ENCODE measurements around the gene SCN1A. TPM values are rescaled to one million over a fixed set of nuclear protein-coding genes. Genes with fewer than 3 reads are reported as not detected.

The SCN1A gene
- total and polyA plus RNA-seq, 2 donors (not counting 3 experiments of a cell fraction or from before 2014, with no cell fraction given) = not detected

GRCh38 chr2:166068981-166069380, 58.8 kb downstream of the SCN1A start:
- dilution Hi-C loops (cut with MboI; ENCODE audit: extremely low pct_ligation_motif_present, low sequenced_read_pairs) = no loop called here
- H3K4me1 ChIP-seq (ENCODE audit: control insufficient read depth, extremely low read depth, insufficient read depth, low read length) = peaks cover 13% of the 10 kb centered on the region
- no peak overlapping the region for H3K9ac ChIP-seq (replicated peaks; ENCODE audit: extremely low read depth, insufficient read depth, low read length)
- no peaks in the 10 kb centered on the region for H3K36me3 ChIP-seq (ENCODE audit: control insufficient read depth in 2 of 2, extremely low read depth in 1 of 2, insufficient read depth in 2 of 2, low read length in 2 of 2)
- H2AFZ ChIP-seq (ENCODE audit: low read depth, low read length) = no peak overlapping the region
- FAIRE-seq (no peak), DNase-seq (ENCODE audit: low read depth, low spot score) (no peak)
- H4K20me1 ChIP-seq (replicated peaks; ENCODE audit: control insufficient read depth, extremely low read depth, insufficient read depth, low read length) = no peaks in the 10 kb centered on the region
- H3K27me3 ChIP-seq (ENCODE audit: control insufficient read depth in 2 of 2, insufficient read depth in 2 of 2, low read length in 2 of 2) = no peaks in the 10 kb centered on the region
- no peak for TF ChIP-seq MAX (IDR thresholded peaks at IDR 0.05; ENCODE audit: insufficient read depth, insufficient read length)
- no peak for TF ChIP-seq JUN (IDR thresholded peaks at IDR 0.05; ENCODE audit: borderline replicate concordance, insufficient read depth, insufficient read length, low read depth)
- no peak for TF ChIP-seq FOS (IDR thresholded peaks at IDR 0.05; ENCODE audit: borderline replicate concordance, insufficient read depth, low read length)
- no peak for TF ChIP-seq GATA2 (IDR thresholded peaks at IDR 0.05; ENCODE audit: insufficient read depth, insufficient read length, low read depth, low read length)
- no peak for TF ChIP-seq POLR2A (IDR thresholded peaks at IDR 0.05; ENCODE audit: low read depth, low read length)
- no peak for TF ChIP-seq CTCF (IDR thresholded peaks at IDR 0.05; ENCODE audit: extremely low read depth in 1 of 2, insufficient read depth in 1 of 2, low read depth in 1 of 2, low read length in 2 of 2)
- no peak for TF ChIP-seq EZH2 (IDR thresholded peaks at IDR 0.05; ENCODE audit: borderline replicate concordance, low read depth, low read length, severe bottlenecking)
- no peak for TF ChIP-seq MYC (IDR thresholded peaks at IDR 0.05; ENCODE audit: low read depth, low read length)
- no peak for TF ChIP-seq POLR2AphosphoS5 (IDR thresholded peaks at IDR 0.05; ENCODE audit: insufficient read depth, low read depth, low read length)
- no peaks in the 10 kb centered on the region for H3K9me1 ChIP-seq (replicated peaks; ENCODE audit: control insufficient read depth, extremely low read depth, insufficient read depth, low read length)
- intact Hi-C loops (cut with micrococcal nuclease) = no loop called here
- H3K79me2 ChIP-seq (ENCODE audit: control insufficient read depth, insufficient read depth, low read length) = no peaks in the 10 kb centered on the region
- no TSS peak for BruUV-seq (replicated peaks)
- CTCF ChIA-PET = interaction anchor here (1.1 to 2.1 kb wide), 3 partner anchors 12 to 59 kb away, joined by 4 to 9 read pairs (median 5); partner anchors contain the start of gene SCN1A
- POLR2A ChIA-PET = no interaction called here
- H3K4me3 ChIP-seq (replicated peaks in 1 of 3; ENCODE audit: insufficient read depth in 1 of 3, low read depth in 1 of 3, low read length in 3 of 3) = no peak overlapping the region
- no peaks in the 10 kb centered on the region for H3K9me3 ChIP-seq (replicated peaks; ENCODE audit: control insufficient read depth, insufficient read depth, low read length)
- no peak overlapping the region for H3K27ac ChIP-seq (ENCODE audit: insufficient read depth, low read depth, low read length)
- no peak overlapping the region for H3K4me2 ChIP-seq (ENCODE audit: insufficient read depth, low read length)

All from endothelial cell of umbilical vein (primary cell).